ENCODE measurements around the gene ANXA4.
"Not testable (repeated sequence)": the region's sequence is repeated elsewhere in the genome, so short reads cannot be mapped to it uniquely, and the experiment has no call there.

ANXA4 gene

GRCh38 chr2:69720404-69720803 lies 21.5 kb upstream of the ANXA4 start:
- DNase-seq (ENCODE audit: low spot score), result no peak

DNA sequence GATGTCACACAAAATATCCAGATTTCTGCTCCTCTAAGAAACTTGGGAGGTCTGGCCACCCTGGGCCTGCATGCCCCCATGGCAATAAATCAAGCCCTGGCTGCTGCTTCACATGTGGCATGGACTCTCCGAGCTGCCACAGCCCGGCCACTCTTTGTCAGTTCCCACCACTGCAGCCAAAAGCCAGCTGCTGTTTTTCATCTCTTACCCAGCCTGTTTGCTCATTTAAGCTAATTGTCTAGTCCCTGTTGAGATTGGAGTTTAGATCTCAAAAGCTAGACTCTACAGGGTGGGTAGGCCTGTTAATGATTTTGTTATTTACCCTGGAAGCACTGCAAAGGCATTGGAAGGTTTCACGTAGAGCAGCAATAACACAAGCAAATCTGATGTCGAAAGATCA lies 20.9 kb upstream of the ANXA4 start:
- DNase-seq (ENCODE audit: low spot score), result no peak

DNA sequence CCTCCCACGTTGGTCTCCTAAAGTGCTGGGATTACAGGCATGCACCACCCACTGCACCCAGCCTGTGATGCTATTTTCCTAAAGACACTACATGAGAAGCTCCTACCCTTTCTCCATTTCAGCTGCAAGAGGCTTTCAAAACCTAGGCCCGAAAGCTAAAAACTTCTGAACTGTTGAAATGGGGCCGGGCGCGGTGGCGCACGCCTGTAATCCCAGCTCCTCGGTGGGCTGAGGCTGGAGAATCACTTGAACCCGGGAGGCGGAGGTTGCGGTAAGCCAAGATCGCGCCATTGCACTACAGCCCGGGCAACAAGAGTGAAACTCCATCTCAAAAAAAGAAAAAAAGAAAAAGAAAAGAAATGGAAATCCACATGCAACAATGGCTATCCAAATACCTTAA lies 18.1 kb upstream of the ANXA4 start:
- no peak for DNase-seq (ENCODE audit: low spot score)

DNA sequence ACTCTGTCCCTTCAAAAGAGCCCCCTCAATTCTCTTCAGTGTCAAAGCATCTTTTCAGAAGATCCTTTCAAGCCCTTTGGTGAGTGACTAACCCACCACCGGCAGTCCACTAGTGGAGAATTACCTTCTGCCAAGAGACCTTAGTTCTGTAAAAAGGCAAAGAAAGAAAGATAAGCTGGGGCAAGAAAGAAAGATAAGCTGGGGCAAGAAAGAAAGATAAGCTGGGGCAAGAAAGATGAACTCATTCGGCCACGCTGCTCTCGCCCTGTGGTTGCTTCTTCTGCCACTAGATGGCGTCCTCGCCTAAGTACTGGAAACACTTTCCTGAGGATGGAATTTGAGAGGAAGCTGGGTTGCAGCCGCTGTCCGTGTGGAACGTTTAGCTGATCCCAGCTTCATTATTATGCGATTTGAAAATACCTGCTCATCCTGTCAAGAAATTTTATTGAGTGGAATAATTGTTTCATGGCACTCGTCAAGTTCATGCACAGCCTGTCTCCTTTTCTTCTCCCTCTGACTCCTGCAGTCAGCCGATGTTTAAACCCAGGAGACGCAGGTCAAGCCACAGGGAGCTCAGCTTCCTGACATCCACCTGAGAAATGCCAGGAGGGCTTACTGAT lies 17.3 kb upstream of the ANXA4 start:
- DNase-seq (ENCODE audit: low spot score), result peak; percentile 88

DNA sequence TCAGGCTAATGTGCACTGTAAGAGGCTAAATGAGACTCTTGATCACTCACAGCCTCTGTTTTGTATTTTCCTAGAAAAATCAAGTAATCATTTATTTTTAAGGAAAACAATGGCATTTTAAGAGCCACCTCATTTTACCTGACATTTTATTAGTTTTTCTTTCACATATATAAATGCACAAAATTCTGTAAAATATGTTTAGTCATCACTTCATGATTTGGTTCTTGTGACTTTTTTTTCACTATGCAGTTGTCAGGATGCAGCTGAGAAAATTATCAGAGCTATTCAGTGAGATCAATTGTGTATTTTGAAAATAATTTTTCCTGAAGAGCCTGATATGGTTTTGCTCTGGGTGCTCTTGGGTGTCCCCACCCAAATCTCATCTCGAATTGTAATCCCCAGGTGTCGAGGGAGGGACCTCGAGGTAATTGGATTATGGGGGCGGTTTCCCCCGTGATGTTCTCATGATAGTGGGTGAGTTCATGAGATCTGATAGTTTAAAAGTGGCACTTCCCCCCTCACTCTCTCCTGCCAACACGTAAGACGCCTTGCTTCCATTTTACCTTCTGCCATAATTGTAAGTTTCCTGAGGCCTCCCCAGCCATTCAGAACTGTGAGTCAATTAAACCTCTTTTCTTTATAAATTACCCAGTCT lies 16.1 kb upstream of the ANXA4 start:
- no peak for DNase-seq (ENCODE audit: low spot score)

DNA sequence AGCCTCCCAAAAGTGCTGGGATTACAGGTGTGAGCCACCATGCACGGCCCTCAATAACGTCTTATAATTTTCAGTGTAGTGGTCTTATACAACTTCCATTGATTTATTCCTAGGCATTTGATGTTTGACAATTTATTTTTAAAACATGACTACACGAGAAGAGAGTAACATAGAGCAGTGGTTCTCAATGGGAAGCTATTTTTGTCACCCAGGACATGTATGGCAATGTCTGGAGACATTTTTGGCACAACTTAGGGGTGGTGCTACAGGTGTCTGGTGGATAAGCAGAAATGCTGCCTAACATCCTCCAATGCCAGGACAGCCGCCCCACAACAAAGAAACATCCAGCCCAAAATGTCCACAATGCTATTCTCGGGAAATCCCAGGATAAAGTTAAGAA lies 12.7 kb upstream of the ANXA4 start:
- DNase-seq (ENCODE audit: low spot score), result no peak

- no peak for DNase-seq (ENCODE audit: low spot score)
Measured at GRCh38 chr2:69729781-69730180, 12.2 kb upstream of the ANXA4 start.

- DNase-seq (ENCODE audit: low spot score), result no peak
Measured at GRCh38 chr2:69731147-69731970, 10.6 kb upstream of the ANXA4 start.

DNA sequence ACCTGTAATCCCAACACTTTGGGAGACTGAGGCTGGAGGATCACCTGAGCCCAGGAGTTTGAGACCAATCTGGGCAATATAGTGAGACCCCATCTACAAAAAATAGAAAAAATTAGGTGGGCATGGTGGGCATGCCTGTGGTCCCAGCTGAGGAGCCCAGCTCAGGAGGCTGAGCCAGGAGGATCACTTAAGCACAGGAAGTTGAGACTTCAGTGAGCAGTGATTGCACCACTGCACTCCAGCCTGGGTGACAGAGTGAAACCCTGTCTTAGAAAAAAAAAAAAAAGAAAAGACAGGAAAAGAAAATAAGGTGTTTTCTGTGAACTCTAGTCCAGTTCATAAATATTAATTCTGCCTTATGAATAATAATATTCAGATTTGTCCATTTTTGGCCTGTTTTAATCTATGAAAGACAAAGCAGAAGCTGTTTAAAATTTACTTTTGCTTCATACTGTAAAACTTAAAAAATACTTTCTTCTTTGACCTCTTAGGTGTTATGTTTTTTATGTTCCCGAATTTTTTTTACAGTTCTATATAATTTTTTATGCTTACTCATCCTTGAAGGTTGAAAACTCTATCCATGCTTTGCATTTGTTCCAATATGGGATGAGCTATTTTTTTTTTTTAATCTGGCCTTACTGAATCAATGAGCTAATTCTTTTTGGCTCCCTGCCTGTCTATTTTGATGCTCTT lies 8.4 kb upstream of the ANXA4 start:
- no peak for DNase-seq (ENCODE audit: low spot score)

DNA sequence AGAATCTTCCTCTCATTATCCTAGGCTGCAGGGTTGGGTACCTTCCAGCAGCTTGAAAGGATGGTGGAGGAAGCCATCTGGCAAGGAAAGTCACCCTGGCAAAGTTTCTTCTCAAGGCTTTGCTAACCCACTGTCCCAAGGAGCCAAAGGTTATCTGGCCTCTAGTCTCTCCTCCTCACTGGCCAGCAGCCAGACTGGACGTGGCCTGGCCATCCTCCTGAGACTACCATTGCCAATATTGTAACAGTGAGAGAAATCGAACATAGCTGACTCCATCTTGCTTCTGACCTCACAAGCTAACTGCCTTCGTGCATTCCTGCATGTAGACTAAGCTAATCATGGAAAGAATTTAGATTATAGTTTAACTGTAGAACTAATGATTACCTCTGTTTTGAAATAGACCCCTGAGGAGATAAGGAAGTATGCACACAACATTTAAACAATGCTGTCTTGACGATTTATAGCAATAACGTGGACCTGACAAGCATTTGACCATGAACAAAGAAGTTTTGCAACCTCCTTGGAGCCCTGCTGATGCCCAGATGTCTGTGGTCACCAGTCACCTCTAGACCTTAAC lies 7.8 kb upstream of the ANXA4 start:
- no peak for DNase-seq (ENCODE audit: low spot score)

DNA sequence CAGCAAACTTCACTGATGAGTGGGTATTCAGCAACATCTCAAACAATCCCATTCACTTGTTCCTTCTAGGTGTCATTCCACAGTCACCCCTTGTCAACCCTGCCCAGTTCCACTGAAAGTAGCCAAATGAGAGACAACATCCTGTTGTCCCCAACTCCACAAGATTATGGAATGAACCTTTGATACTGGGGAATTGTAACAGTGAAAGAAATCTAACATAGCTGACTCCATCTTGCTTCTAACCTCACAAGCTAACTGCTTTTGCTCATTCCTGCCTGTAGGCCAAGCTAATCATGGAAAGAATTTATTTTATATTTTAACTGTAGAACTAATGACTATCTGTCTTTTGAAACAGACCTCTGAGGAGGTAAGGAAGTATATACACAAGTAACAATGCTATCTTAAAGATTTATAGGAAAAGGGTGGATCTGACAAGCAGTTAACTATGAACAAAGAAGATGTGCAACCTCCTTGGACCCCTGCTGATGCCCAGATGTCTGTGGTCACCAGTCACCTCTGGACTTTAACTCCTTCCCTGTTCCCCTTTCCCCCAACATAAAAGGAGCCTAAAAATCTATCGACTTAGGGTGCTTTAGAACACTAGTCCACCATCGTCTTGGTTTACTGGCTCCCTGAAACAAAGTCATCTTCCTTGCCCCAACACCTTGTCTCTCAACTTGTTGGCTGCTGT lies 6.9 kb upstream of the ANXA4 start:
- DNase-seq (ENCODE audit: low spot score), result no peak

- no peak for DNase-seq (ENCODE audit: low spot score)
Measured at GRCh38 chr2:69735686-69736085, 6.2 kb upstream of the ANXA4 start.

DNA sequence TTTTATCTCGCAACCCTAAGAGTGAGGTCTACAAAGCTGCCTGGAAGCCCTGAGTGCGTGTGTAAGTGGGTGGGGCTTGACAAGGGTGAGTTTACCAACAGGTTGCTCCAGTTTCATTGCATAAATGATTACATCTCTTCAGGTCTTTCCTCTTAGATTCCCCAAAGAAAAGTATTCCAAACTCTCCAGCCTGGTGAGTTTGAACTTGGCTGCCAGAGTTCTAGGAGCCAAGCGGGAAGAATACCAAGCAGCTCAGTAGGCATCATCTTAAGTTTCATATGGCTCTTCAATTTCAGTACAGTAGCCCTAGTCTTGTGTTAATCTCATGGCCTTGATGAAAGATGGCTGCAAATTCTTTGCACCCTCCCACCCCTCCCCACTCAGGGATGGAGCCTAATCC lies 3.8 kb upstream of the ANXA4 start:
- not testable (repeated sequence) for DNase-seq (ENCODE audit: low spot score)

GRCh38 chr2:69740502-69740951 lies 1.4 kb upstream of the ANXA4 start:
- no peak for DNase-seq (ENCODE audit: low spot score)

DNA sequence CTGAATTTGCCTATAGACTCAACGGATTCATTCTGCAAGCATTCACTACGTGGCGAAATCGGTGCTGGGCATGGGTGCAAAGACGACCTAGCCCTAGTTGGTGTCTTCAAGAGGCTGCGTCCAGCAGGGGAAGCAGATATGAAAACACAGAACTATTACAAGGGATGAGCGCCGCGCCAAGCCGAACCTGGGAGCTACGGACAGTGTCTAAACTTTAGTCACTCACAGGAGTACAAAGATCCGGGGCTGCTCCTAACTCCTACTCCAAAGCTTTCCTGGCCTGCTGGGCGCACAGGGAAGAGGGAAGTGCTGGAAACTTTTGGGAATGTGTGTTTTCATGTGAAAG lies 732 bp upstream of the ANXA4 start:
- peak; percentile 28 for DNase-seq (ENCODE audit: low spot score)

DNA sequence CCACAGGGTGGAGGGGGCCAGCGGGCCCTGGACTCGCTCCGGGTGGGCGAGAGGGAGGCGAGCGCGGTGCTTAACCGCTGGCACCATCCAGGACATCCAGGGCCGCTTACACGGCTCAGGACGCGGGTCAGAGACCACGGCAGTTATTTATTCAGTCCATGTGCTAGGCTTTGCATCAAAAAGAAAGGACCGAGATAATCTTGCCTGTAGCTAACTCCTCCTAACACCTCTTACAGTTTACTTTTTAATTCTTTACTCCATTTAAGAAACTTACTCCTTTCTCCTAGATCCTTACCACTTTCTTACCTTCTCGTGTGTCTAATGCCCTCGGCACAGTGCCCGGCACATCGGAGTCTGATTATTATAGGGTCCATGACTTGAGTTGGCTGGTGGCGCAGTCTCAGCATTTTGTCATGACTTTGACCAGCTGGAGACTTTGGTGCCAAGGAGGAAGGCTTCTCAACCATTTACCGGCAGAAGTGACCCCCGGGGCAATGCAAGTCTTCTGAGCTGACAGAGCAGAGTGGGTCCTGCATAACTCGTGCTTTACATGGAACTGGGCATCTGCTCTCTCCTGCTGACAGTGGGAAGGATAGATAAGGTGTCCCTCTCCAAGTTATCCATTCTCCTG lies 503 bp downstream of the ANXA4 start:
- no peak for DNase-seq (ENCODE audit: low spot score)

GRCh38 chr2:69743847-69744264 lies 1.9 kb downstream of the ANXA4 start:
- no peak for DNase-seq (ENCODE audit: low spot score)

GRCh38 chr2:69744456-69744855 lies 2.5 kb downstream of the ANXA4 start:
- DNase-seq (ENCODE audit: low spot score), result no peak

GRCh38 chr2:69745035-69745434 lies 3.1 kb downstream of the ANXA4 start:
- no peak for DNase-seq (ENCODE audit: low spot score)

- DNase-seq (ENCODE audit: low spot score), result no peak
Measured at GRCh38 chr2:69750246-69750645, 8.3 kb downstream of the ANXA4 start.

DNA sequence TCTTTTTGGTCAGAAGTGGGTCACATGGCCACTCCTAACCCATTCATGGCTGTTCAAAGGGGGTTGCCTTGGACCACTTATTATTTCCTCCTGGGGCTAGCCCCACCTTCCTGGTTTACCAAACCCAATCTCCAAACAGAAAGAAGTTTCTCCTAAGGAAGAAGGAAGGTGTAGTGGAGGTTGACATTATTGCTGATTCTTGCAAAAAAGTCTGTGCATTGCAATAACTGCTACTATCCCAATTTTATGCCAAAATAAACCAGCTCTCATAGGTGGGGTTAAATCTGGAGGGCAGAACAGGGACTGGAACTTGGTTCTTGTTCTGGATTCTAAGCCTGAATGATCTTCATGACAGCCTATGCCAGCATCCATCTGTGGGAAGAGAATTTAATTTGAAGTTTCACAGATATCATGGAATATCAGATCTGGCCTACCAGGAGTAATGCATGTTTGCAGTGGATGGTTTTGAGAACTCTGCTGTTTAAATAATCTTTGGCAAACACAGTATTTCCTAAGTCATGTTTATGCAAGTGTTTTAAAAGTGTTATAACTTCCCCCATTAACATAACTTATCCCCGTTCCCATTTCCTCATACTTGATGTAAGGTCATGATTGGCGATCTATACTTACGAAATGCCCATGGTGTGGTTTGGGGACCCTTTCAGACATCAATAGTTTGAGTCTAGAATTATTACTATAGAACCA lies 11.9 kb downstream of the ANXA4 start:
- DNase-seq (ENCODE audit: low spot score), result no peak
